Transverse colon (tissue), 4 donors: ENCODE results near the gene GABRB2. TPM values are rescaled to one million over a fixed set of nuclear protein-coding genes. Genes with fewer than 3 reads are reported as not detected.

Source experiments
- DNase-seq: peaks from one replicate; pipeline ENCODE4 v3.0.0-alpha.2; 2019
- H3K27ac ChIP-seq, 4 donors: fragments of 200-600 bp; sonication (generic); 2 replicates each; pipeline ENCODE4 v1.5.1; 2016 to 2018; ENCODE audit warnings: inconsistent platforms in 4 of 4
- H3K27me3 ChIP-seq: fragments of 200-600 bp; sonication (generic); 2 replicates; pipeline ENCODE4 v1.5.1; 2017; ENCODE audit warnings: inconsistent platforms
- H3K36me3 ChIP-seq, 4 donors: fragments of 200-600 bp; sonication (generic); 2 replicates each; pipeline ENCODE4 v1.5.1; 2017 to 2019; ENCODE audit warnings: inconsistent platforms in 4 of 4
- H3K4me1 ChIP-seq, 4 donors: fragments of 200-600 bp; sonication (generic); 2 replicates each; pipeline ENCODE4 v1.5.1; 2017 to 2020; ENCODE audit warnings: inconsistent platforms in 4 of 4
- H3K4me3 ChIP-seq, 4 donors: fragments of 200-600 bp; sonication (generic); 1 replicate in 1 of 4; 2 replicates in 3 of 4; pipeline versions ENCODE4 v1.5.1 to v1.6.1; 2017 to 2019; ENCODE audit warnings: inconsistent platforms in 4 of 4
- H3K9me3 ChIP-seq, 2 donors: fragments of 200-600 bp; sonication (generic); 2 replicates each; pipeline ENCODE4 v1.5.1; 2017 to 2019; ENCODE audit warnings: inconsistent platforms in 2 of 2
- EP300 ChIP-seq: sonication (generic); formaldehyde crosslinking; IDR thresholded peaks from one replicate; pipeline ENCODE4 v1.6.1; 2017; ENCODE audit warnings: antibody characterized with exemption, low read depth
- POLR2A ChIP-seq: fragments of 450-650 bp; IDR thresholded peaks from one replicate; pipeline ENCODE4 v1.6.1; 2016; ENCODE audit warnings: antibody characterized with exemption, mild to moderate bottlenecking, moderate library complexity
- POLR2AphosphoS5 ChIP-seq, 3 donors: sonication (generic); formaldehyde crosslinking; IDR thresholded peaks; one replicate each; pipeline ENCODE4 v1.6.1; 2016; ENCODE audit warnings: antibody characterized with exemption in 3 of 3
- WGBS, 2 donors: methylation state at CpG; one replicate each; pipeline ENCODE4 v1.1.5; 2018; ENCODE audit warnings: low coverage in 1 of 2; 5-methylcytosine and 5-hydroxymethylcytosine counted together
- in situ Hi-C, 4 donors: fragments of 200-750 bp; cut with MboI; loops; one replicate each; pipeline versions ENCODE4 v1.15.0 to v1.15.1; 2017; ENCODE audit warnings: low sequenced_read_pairs in 3 of 4, low pct_ligation_motif_present in 1 of 4, low pct_unique_long_range_greater_than_20kb in 1 of 4
- intact Hi-C: fragments of 100-400 bp; cut with DNase I; formaldehyde crosslinking; loops from one replicate; pipeline ENCODE4 v1.15.1; 2023; ENCODE audit warnings: low total_unique reads
- total RNA-seq, 4 donors: library from RNA; depleted of rRNA; stranded (reverse); fragments of >200 nt; gene quantifications; one replicate each; pipeline ENCODE4 v1.1.0, GENCODE V29; 2016
- TF ChIP-seq, protein P1 (sequence below), 5 experiments: fragments of 200-600 bp in 3 of 5; fragments of 450-650 bp in 2 of 5; sonication (generic) in 3 of 5; IDR thresholded peaks; 1 replicate in 2 of 5; 2 replicates in 3 of 5; pipeline ENCODE4 v1.5.1; 2016 to 2017; ENCODE audit warnings: antibody characterized with exemption in 5 of 5, inconsistent platforms in 3 of 5, mild to moderate bottlenecking in 2 of 5, moderate library complexity in 1 of 5

GABRB2 gene
- total RNA-seq, 4 donors from 2014 or later = 0.55 to 0.64 TPM; not detected in 2

DNA sequence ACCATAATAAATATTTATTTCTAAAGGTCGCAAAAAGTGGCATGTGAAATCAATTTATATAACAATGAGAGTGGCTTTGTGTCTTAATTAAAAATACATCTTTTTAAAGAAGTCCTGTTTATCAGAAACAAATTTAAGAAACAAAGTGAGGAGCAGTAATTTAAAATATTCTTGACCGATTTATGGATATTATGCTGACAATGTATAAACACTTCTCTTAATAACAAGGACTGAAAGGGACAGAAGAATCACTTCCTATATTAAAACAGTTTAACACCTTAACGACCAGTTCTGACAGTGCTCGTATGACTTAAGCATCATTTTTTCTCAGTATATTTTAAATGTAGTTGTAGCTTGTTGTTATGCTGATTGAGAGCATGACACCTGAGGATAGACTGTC, 149.1 kb downstream of the GABRB2 start:
- DNase-seq = no peak
- in situ Hi-C loops = no loop called here
- H3K36me3 ChIP-seq = no peaks in the 10 kb centered on the region
- no peaks in the 10 kb centered on the region for H3K27me3 ChIP-seq
- H3K27ac ChIP-seq = no peak overlapping the region
- 62 to 65% methylated on average over 4 of the region's 4 CpGs for WGBS, 2 donors
- intact Hi-C loops = no loop called here
- no peaks in the 10 kb centered on the region for H3K9me3 ChIP-seq
- H3K4me1 ChIP-seq = no peaks in the 10 kb centered on the region
- TF ChIP-seq POLR2AphosphoS5 (IDR thresholded peaks at IDR 0.05) = no peak
- TF ChIP-seq, protein P1, sequence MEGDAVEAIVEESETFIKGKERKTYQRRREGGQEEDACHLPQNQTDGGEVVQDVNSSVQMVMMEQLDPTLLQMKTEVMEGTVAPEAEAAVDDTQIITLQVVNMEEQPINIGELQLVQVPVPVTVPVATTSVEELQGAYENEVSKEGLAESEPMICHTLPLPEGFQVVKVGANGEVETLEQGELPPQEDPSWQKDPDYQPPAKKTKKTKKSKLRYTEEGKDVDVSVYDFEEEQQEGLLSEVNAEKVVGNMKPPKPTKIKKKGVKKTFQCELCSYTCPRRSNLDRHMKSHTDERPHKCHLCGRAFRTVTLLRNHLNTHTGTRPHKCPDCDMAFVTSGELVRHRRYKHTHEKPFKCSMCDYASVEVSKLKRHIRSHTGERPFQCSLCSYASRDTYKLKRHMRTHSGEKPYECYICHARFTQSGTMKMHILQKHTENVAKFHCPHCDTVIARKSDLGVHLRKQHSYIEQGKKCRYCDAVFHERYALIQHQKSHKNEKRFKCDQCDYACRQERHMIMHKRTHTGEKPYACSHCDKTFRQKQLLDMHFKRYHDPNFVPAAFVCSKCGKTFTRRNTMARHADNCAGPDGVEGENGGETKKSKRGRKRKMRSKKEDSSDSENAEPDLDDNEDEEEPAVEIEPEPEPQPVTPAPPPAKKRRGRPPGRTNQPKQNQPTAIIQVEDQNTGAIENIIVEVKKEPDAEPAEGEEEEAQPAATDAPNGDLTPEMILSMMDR (IDR thresholded peaks at IDR 0.05) = no peak
- TF ChIP-seq EP300 = no peak
- H3K4me3 ChIP-seq = no peak overlapping the region

DNA sequence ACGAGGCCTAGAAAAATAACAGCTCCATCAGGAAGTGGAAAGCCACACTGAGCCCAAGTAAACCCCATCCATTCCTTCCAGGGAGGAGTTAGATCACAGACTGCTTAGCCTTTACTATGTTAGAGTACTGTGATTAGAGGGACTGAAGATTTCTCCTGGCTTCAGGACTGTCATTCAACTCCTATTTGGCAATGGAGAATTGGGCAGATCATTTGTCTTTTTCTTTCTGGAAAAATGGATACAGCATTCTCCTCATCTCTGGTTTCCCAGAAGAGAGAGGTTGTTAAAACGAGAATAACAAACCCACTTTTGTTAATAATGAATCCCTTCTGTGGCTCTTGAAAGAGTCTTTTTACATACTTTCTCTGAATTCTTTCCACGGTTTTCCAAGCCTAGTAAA, 150.4 kb downstream of the GABRB2 start:
- H3K4me1 ChIP-seq = no peaks in the 10 kb centered on the region
- H3K36me3 ChIP-seq = no peaks in the 10 kb centered on the region
- H3K27ac ChIP-seq = no peak overlapping the region
- no peak overlapping the region for H3K4me3 ChIP-seq
- WGBS, 2 donors = 62 to 67% methylated on average over 3 of the region's 3 CpGs
- no peak for DNase-seq
- TF ChIP-seq POLR2A (no peak), EP300 (no peak), POLR2AphosphoS5 (IDR thresholded peaks at IDR 0.05) (no peak)
- TF ChIP-seq, protein P1 (IDR thresholded peaks at IDR 0.05) = no peak
- intact Hi-C loops (no loop called here), in situ Hi-C loops (no loop called here)
- no peaks in the 10 kb centered on the region for H3K9me3 ChIP-seq
- H3K27me3 ChIP-seq = no peaks in the 10 kb centered on the region

DNA sequence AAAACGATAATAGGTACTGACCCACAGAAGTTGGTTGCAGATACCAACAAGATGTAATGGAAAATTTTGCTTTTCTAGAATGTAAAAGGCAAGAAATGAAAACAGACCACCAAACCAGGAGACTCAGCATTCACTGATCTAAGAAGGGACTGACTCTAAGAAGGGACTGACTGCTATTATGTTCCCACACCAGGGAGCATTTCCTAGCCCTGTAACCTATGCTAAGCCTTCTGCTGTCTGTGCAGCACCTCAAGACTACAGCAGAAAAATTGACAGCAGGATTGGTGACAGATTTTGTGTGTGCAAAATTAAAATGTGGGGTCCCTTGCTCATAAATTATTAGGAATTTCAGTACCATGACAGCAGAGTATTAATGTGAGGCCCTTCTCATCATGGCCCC, 154.8 kb downstream of the GABRB2 start:
- no peaks in the 10 kb centered on the region for H3K27me3 ChIP-seq
- no peak overlapping the region for H3K27ac ChIP-seq
- in situ Hi-C loops (no loop called here), intact Hi-C loops (no loop called here)
- no peaks in the 10 kb centered on the region for H3K9me3 ChIP-seq
- no peak overlapping the region for H3K4me3 ChIP-seq
- WGBS, 2 donors = 67 to 78% methylated on average over 1 of the region's 1 CpG
- no peak for TF ChIP-seq POLR2AphosphoS5 (IDR thresholded peaks at IDR 0.05)
- TF ChIP-seq, protein P1 (IDR thresholded peaks at IDR 0.05) = no peak
- TF ChIP-seq POLR2A = no peak
- TF ChIP-seq EP300 = no peak
- H3K36me3 ChIP-seq = no peaks in the 10 kb centered on the region
- H3K4me1 ChIP-seq = no peaks in the 10 kb centered on the region
- no peak for DNase-seq

DNA sequence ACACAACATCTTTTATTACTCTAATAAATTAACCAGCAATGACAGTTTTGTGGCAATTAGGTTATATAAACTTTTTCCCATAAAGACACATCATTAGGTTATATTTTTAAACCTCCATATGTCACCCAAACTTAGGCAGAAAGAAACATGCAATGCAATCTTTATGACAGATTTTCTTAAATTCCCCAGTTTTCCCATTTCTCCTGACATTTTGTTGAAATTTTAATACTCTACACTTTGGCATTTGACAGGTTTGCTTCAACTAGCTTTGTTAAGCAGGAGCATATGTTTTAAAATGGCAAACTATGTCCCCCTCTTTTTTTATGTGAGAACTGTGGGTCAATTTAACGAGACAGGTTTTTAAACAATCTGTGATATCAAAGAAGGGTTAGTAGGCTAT, 155.5 kb downstream of the GABRB2 start:
- DNase-seq = no peak
- no peaks in the 10 kb centered on the region for H3K27me3 ChIP-seq
- no peaks in the 10 kb centered on the region for H3K9me3 ChIP-seq
- 33 to 68% methylated on average over 1 of the region's 1 CpG for WGBS, 2 donors
- H3K4me1 ChIP-seq = no peaks in the 10 kb centered on the region
- in situ Hi-C loops (no loop called here), intact Hi-C loops (no loop called here)
- no peak overlapping the region for H3K27ac ChIP-seq
- H3K36me3 ChIP-seq = no peaks in the 10 kb centered on the region
- TF ChIP-seq EP300 = no peak
- TF ChIP-seq POLR2AphosphoS5 (IDR thresholded peaks at IDR 0.05) = no peak
- TF ChIP-seq, protein P1 (IDR thresholded peaks at IDR 0.05) = no peak
- no peak for TF ChIP-seq POLR2A
- no peak overlapping the region for H3K4me3 ChIP-seq
